ENCODE data around the gene ANAPC2.
A peak's percentile ranks its signal among the peaks of the same experiment; 100 is the strongest.

The ANAPC2 gene, protein sequence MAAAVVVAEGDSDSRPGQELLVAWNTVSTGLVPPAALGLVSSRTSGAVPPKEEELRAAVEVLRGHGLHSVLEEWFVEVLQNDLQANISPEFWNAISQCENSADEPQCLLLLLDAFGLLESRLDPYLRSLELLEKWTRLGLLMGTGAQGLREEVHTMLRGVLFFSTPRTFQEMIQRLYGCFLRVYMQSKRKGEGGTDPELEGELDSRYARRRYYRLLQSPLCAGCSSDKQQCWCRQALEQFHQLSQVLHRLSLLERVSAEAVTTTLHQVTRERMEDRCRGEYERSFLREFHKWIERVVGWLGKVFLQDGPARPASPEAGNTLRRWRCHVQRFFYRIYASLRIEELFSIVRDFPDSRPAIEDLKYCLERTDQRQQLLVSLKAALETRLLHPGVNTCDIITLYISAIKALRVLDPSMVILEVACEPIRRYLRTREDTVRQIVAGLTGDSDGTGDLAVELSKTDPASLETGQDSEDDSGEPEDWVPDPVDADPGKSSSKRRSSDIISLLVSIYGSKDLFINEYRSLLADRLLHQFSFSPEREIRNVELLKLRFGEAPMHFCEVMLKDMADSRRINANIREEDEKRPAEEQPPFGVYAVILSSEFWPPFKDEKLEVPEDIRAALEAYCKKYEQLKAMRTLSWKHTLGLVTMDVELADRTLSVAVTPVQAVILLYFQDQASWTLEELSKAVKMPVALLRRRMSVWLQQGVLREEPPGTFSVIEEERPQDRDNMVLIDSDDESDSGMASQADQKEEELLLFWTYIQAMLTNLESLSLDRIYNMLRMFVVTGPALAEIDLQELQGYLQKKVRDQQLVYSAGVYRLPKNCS

DNA sequence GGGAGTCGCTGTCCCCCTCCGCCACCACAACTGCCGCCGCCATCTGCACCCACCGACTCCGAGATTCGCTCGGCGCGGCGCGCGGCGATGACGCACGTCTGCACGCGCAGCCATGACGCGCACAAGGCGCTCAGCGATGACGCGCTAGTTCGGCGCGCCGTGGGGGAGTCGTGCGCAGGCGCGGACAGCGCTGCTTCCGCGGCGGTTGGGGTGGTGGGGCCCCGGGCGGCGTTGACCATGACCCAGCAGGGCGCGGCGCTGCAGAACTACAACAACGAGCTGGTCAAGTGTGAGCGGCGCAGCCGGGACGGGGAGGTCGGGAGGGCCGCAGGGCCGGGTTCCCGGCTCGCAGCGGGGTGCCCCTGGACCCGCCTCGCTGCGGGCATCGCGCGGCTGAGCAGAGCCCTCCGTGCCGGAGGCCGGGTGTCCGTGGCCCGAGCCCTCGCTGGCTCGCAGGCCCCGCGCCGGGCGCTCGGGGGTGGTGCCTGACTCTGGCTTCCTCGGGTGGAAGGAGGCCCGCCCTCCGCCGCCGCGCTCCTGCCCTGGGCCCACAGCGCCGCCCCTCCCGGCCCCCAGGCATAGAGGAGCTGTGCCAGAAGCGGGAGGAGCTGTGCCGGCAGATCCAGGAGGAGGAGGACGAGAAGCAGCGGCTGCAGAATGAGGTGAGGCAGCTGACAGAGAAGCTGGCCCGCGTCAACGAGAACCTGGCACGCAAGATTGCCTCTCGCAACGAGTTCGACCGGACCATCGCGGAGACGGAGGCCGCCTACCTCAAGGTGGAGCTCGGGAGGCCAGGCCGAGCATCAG lies at the start of gene ANAPC2, which contains the start of gene SSNA1:
Gene ANAPC2, minus strand, starts transcription at position 71 of the 807 bp plus-strand sequence. Its CDS starts 28 bp downstream, at position 43.
Gene SSNA1, plus strand, starts transcription at position 187 of the 807 bp plus-strand sequence. Its CDS starts 51 bp downstream, at position 238.
- peak; percentile 95 for DNase-seq

DNA sequence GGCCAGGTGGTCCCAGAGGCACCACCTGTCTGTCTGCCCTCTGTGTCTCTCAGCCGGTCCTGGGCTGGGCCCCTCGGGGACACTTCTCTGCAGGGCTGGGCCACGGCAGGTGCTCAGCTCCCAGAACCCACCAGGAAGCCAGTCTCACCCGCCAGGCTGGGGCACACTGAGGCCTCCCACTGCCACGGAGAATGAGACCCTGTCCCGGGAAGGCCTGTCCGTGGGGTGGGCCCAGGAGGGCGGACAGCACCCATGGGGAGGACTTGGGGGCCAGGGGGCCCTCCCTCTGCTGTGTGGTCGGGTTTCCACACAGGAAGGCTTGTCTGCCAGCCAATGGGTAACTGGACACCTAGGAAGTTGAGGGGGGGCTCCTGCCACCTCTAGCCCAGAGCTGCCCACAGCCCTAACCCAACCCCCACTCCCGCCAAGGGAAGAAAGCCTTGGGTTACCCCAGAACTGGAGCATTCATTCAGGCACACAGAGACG lies 48.6 kb upstream of the ANAPC2 start:
- DNase-seq: no peak

DNA sequence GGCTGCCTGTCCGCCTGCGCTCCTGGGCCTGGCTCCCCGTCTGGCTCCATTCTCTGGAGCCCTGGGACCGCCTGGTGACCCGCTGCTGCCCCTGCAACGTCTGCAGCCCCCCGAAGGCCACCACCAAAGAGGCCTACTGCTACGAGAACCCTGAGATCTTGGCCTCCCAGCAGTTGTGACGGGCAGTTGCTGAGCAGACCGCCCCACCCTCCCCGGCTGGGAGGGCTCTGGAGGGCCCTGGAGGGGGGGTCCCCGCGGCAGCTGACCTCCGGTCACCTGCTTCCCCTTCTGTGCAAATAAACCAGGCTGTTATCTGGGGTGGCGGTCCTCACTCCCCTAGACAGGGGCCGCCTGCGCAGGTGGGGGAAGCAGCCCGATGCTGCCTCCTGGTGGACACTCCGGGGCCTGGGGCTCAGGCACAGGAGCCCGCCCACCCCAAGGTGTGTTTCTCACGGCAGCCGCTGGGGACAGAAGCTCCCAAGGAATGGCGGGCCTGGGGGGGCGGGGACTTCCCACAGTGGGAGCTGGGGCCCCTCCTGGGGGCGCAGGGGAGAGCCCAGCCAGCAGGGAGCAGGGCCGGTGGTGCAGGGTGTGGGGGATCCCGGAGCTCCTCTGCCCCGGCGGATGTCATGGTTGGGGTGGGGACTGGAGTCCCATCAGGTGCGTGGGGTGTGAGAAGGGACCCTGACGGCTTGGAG lies 48.0 kb upstream of the ANAPC2 start:
- DNase-seq: peak; percentile 95

DNA sequence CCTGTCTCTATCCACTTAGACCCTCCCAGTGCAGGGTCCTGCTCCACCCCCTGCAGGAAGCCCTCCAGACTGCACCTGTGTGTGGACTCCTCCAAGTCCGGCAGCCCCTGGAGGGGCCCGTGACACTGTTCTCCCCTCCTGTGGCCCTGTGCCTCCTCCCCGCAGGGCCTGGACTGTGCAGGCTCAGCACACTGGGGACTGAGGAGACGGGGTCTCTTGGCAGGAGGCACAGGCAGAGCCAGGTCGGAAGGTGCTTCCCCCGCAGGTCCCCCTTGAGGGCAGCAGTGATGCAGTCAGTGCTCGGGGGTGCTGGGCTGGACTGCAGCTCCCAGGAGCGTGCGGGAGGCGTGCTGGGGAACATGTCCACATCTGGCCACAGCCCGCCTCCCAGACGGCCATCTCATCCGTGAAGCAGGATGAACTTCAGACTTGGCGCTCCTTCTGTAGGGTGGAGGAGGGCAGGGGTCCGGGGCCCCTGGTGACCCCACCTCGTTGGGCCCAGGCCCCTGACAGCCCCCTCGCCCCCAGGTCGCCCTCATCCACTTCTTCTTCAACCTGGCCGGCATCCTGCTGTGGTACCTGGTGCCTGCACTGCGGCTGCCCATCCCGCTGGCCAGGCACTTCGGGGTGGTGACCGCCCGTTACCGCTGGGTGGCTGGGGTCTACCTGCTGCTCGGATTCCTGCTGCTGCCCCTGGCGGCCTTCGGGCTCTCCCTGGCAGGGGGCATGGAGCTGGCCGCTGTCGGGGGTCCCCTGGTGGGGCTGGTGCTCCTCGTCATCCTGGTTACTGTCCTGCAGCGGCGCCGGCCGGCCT lies 47.3 kb upstream of the ANAPC2 start:
- DNase-seq: no peak

DNA sequence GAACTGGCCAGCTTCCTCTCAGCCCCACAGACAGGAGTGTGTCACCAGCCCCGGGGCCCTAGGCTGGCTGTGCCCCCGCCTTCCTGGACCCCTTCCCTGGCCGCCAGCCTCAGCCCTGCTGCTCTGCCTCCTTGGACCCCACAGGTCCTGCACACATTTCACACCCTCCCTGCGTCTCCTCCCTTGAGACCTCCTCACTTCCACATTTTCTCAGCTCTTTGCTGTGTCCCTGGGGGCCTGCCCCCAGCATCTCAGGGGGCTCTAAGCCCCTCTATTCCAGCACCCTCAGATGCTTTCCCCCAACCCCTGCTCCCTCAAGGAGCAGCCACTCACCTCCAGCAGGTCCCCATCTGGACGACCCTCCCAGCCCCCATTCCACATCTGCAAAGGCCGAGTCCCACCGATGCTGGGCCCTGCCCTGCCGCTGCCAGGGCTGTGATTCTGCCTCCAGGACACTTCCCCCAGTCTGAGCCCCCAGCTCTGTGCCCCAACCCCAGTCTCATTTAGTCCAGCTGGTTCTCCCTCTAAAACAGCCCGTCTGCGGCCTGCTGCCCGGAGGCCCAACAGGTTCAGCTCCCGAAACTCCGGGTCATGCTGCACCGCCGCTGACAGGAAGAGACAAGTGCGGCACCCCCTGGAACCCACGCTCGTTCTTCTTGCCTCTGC lies 46.5 kb upstream of the ANAPC2 start:
- no peak for DNase-seq

DNA sequence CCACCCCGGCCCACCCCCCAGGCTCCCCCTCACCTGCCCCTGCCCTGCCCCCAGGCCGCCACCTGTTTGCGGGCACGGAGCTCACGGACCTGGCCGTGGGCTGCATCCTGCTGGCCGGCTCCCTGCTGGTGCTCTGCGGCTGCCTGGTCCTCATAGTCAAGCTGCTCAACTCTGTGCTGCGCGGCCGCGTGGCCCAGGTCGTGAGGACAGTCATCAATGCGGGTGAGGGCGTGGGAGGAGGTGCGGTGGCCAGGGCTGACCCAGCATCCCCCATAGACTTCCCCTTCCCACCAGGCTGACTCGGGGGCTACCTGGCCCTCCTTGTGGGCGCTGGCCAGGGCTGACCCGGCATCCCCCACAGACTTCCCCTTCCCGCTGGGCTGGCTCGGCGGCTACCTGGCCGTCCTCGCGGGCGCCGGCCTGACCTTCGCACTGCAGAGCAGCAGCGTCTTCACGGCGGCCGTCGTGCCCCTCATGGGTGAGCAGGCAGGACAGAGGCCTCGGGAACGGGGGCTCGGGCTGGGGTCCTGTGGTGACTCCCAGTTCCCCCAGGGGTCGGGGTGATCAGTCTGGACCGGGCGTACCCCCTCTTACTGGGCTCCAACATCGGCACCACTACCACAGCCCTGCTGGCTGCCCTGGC lies 45.8 kb upstream of the ANAPC2 start:
- DNase-seq: no peak

DNA sequence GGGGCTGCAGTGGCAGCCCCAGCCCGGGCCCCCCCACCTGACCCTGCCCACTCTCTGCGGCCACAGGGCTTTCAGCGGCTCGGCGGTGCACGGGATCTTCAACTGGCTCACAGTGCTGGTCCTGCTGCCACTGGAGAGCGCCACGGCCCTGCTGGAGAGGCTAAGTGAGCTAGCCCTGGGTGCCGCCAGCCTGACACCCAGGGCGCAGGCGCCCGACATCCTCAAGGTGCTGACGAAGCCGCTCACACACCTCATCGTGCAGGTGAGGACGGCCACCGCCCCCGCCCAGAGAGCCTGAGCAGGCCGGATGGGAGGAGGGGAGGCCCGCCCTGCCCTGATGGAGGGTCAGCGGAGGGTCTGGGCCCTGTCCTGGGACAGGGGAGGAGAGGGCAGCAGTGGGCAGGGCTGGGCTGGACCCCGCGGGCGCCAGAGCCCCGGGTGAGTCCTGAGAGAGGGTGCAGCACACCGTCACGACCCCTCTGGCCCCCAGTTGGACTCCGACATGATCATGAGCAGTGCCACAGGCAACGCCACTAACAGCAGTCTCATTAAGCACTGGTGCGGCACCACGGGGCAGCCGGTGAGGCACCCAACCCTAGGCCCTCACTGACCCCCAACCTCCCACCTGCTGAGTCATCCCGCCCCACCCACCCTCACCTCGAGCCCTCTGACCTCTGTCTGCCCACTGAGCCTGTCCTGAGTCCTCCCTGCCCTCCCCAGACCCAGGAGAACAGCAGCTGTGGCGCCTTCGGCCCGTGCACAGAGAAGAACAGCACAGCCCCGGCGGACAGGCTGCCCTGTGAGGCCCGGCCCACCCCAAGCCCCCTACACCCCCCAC lies 45.0 kb upstream of the ANAPC2 start:
- DNase-seq: no peak

DNA sequence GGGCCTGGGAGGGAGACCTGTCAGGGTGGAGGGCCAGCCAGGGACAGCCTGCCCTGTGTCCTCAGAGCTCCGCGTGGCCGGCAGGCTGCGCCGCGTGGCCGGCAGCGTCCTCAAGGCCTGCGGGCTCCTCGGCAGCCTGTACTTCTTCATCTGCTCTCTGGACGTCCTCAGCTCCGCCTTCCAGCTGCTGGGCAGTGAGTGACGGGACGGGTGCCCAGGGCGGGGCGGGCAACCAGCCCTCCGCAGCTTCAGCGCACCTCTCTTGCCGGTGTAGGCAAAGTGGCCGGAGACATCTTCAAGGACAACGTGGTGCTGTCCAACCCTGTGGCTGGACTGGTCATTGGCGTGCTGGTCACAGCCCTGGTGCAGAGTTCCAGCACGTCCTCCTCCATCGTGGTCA lies 44.1 kb upstream of the ANAPC2 start:
- no peak for DNase-seq

DNA sequence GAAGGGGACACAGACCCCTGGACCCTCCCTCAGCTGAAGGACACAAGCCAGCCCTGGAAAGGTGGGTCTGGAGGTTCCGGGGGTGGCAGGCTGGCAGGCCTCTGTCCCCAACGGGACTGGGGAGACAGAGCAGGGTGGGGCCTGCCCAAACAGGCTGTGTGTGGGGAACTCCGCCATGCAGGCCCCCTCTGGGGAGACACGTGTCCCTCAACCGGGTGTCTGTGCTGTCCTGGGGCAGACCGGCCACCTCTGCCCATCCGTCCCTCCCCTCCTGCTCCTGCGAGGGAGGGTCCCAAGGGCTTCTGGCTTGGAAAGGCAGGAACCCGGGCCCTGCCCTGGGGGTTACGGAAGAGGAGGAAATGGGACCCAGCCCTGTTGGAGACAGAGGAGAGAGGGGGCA lies 43.7 kb upstream of the ANAPC2 start:
- DNase-seq: no peak

DNA sequence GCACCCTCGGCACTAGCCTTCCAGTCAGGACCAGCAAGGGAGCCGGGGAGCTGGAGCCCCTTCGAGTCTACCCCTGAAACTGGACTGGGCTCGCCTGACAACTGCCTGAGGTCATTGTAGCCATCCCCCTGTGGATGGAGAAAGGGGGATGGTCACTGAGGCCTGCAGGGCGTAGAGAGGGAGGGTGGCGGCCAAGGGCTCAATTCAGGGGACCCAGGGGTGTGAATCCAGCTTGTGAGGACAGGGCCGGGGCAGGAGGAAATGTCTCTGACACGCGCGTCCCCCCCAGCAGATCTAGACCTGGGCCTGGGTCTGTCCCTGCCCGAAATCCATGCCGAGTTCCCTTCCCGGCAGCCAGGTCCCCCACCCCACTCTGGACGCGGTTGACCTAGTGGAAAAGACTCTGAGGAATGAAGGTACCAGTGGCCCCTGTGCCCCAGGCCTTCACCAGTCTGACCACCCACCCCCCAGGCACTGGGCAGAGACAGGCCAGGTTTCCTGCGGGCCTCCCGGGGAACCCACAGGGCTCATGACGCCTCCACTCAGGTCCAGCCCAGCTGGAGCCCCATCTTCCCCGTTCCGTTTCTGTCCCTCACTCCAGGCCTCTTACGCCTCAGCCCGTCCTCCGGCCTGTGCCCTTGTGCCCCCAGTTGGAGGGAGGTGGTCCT lies 43.1 kb upstream of the ANAPC2 start:
- no peak for DNase-seq

DNA sequence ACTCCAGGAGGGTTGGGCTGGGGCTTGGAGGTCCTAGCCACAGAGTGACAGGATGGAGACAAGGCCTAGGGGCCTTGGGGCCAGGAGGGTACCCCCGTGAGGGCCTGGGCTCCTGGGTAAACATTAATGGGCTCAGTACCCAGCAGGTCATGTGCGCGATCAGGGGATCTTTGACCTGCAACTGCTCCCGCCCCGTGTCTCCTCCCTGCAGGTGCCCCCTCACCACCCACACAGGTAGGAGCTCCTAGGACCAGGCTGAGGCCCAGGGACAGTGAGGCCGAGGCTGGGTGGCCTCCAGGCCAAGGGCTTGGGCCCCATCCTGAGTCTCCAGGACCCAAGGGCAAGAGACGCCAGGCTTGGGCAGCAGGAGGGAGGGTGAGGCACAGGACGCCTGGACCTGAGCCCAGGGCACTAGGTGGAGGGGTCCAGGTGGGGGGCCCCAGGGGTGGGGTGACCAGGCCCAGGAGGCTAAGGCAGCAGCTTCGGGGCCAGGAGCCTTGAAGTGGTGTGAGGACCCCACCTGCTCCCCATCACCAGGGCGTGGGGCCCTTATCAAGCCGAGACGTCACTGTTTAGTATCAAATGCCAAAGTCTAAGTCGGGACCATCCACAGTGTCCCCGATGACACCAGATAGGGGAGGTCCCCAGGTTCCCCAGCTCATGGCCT lies 42.5 kb upstream of the ANAPC2 start, which contains the start of gene SLC34A3:
Gene SLC34A3, plus strand, starts transcription at position 197 of the 667 bp plus-strand sequence. CDS start 802 bp downstream, outside the sequence.
- DNase-seq: no peak

DNA sequence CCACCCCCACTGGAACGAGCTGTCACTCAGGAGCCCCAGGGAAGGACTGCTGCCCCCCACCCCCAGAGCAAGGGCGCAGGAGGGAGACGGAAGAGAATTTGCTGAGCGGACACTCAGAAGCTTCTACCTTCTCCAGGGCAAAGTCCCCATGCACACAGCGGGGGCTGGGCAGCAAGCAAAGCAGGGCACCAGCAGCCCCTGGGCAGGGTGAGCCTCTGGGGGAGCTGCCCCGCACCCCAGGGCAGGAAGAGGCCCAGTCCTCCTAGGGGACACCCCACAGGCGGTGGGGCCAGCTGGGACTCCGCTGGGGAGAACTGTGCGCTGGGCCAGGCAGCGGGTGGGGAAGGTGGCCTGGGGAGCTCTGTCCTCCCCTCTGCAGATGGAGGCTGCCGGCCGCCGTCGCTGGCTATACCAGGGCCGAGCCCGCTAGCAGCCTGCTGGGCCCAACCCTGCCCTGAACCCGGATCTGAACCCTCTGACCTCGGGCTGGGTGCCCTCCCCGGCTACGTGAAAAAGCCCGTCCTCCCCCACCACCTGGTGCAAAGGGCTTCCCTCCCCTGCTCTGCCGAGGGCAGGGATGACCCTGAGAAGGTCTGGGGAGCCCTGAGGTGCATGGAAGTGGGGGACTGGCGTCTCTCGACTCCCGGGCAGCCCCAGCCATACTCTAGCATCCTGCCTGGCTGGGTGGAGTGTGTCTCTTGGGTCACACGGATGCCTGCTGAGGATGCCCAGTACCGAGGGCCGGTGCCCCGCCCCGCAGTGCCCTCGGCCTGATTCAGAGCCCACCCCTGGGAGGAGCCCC lies 41.7 kb upstream of the ANAPC2 start:
- no peak for DNase-seq

DNA sequence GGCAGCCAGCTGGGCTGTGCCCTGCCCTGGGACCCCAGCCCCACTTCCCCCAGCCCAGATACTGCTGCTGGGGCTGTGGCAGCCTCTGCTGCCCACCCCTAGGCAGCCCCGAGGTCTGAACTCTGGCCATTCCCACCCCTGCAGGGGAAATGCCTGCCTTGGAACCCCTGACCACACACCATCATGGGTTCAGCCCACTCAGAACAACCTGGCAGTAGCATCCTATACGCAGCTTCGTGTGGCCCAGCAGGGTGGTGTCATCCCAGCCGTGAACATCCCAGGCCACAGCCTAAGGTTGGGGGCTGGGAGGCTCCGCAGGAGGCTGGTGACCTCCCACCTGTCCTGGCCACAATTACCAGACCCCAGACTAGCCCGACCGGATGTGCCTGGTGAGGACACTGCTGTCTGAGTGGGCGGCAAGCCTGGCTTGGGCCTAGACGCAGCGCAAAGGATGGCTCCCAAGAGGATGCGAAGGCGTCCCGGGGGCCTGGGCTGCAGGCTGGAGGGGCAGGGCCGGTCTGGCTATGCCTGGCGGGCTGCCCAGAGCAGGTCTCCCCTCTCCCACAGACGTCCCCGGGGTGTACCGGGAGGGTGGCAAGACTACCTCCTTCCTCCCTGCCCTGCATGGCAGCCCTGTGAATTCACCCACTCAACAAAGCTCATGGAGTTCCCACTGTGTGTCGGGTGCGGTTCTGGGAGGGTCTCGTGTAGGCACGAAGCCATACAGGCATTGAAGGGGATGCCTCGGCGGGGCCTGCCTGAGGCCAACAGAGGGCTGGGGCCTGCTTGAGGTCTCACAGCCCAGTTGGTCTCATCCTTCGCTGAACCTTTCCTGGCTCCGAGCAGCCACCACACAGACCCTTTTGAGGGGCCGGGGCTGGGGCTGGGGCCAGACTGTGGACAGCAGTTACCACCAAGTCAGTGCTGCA lies 40.9 kb upstream of the ANAPC2 start:
- DNase-seq: no peak

DNA sequence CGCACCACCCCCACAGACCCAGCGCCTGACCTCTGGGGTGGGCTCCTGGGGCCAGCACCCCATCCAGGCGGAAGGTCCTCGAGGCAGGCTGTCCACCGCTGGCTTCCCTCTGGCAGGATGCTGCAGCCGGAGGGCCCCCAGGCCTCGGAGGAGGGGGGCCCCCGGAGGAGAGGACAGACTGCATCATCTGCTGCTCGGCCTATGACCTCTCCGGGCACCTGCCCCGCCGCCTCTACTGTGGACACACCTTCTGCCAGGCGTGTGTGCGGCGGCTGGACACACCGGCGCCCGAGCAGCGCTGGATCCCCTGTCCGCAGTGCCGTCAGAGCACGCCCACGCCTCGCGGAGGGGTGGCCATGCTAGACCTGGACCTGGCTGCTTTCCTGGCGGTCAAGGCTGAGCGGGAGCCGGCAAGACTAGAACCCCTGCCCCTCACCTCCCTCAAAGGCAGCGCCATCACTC lies 40.2 kb upstream of the ANAPC2 start:
- DNase-seq: no peak

DNA sequence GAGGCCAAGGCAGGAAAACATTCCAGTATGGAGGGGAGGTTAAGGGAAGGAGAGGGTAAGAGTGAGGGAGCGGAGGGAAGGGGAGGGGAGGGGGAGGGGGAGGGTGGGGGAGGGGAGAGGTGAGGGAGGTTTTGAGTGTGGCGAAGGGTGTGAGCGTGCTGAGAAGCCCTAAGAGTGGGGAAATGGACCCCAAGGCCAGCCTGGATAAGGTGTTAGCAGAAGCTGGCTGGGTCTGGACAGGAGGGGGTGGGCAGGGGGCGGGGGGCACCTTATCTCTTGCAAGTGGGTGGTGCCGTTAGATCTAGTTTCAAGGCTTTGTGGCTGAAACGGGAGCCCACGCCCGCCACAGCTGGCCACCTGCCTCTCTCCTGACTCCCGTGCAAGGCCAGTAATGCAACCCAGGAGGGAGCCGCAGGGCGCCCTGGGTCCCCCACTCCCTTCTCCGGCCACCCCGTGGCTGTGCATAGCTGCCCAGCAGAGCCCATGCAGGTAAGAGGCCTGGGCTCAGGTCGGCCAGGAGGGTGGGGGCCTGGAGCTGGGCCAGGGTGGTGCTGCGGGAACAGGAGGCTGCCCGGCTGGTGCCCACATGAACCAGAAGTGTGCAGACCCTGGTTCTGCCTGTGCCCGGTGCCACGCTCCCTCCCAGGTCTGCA lies 39.6 kb upstream of the ANAPC2 start:
- DNase-seq: no peak
